A549 treated with AZD9567 at 1 μM for 4 hours (cell line): ENCODE measurements around the gene C5AR1. TPM values are rescaled to one million over a fixed set of nuclear protein-coding genes. Genes with fewer than 3 reads are reported as not detected.

ENCODE experiments used
- total RNA-seq: library from RNA; stranded (reverse); fragments of 200-300 nt; extraction: Qiagen RNA extraction; gene quantifications from 5 replicates; pipeline ENCODE4 v1.2.3, GENCODE V29; 2022; ENCODE audit not compliant: insufficient read depth

Gene C5AR1
- total RNA-seq, result 1.2 to 2.3 TPM (median 1.8 TPM) in 4 of 5 replicates, not detected in the other

DNA sequence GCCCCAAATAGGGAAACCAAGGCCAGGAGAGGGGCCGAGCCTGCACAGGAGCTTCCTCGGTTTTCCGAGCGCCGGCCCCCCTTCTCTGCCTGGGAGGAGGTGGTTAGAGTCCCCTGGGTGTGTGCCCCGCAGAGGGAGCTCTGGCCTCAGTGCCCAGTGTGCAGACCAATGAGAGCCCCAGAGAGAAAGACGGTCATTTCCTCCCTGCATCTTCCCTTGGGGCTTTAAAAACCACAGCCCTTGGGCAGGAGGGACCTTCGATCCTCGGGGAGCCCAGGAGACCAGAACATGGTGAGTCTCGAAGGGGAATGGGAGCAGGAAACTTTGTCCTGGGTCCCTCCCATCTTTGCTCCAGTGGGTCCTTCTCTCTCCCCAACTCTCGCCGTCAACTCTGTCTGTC, at the start of gene C5AR1:
TSS of gene C5AR1 (plus strand) at position 254 of the 400 bp plus-strand sequence. CDS start at position 289, 35 bp downstream.

GRCh38 chr19:47274071-47274890, 35.4 kb upstream of the C5AR1 start, which contains the start of gene INAFM1:
INAFM1 (plus strand) TSS chr19:47274885; CDS start chr19:47274920, 35 bp downstream.

DNA sequence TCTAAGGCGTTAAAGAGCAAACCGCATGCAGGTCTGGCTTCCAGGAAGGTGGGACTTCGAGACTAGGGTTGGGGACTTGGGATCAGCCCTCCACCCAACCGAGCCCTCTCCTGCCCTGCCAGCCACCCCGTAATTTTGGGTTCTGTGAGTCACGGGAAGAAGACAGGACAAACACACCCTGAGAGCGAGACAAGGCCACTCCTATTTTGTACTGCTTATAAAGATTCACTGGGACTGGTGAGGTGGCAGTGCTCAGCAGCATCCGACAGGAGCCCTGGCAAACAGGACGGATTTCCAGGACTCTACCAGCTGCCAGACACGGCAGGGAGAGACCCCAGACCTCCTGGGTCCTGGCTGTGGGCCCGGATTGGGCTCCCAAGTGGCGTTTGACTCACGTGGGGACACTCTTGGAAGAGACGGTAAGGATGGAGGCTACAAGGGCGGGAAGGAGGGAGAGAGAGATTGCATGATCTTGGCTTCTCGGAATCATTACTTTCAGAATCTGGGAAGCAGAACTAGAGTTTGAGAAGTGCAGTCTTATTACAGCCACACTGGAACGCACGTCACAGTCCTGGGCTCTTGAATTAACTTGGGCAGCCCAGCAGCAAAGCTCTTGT, 22.4 kb downstream of the C5AR1 start, which contains the start of gene C5AR2:
TSS of gene C5AR2 (plus strand) at position 245 of the 617 bp plus-strand sequence. CDS start 8,625 bp downstream, outside the sequence.

GRCh38 chr19:47348819-47349795, 39.4 kb downstream of the C5AR1 start, which contains the start of gene DHX34:
DHX34 (plus strand) TSS chr19:47349315; CDS start chr19:47353031, 3,716 bp downstream.

Other genes with a start within 250 kb of the C5AR1 start
- gene ZC3H4, start 196.1 kb upstream of the C5AR1 start, total RNA-seq, result 13.8 to 19.3 TPM (median 16.2 TPM) in 5 replicates
- 203 to 224 TPM (median 211 TPM) in 5 replicates for gene SAE1, start 179.0 kb upstream of the C5AR1 start, total RNA-seq
- 16.6 to 27.8 TPM (median 24.9 TPM) in 5 replicates for gene BBC3, start 78.7 kb upstream of the C5AR1 start, total RNA-seq
- gene CCDC9, start 53.3 kb upstream of the C5AR1 start, total RNA-seq, result 18.6 to 24.0 TPM (median 23.1 TPM) in 5 replicates
- gene INAFM1, start 35.0 kb upstream of the C5AR1 start, total RNA-seq, result 2.3 to 12.2 TPM (median 11.5 TPM) in 5 replicates
- 2.5 to 7.7 TPM (median 6.7 TPM) in 5 replicates for gene C5AR2, start 22.3 kb downstream of the C5AR1 start, total RNA-seq
- gene DHX34, start 39.5 kb downstream of the C5AR1 start, total RNA-seq, result 15.8 to 34.3 TPM (median 33.4 TPM) in 5 replicates
- 18.6 to 40.3 TPM (median 37.5 TPM) in 5 replicates for gene MEIS3, start 109.7 kb downstream of the C5AR1 start, total RNA-seq
- 0.25 to 0.71 TPM (median 0.48 TPM) in 5 replicates for gene SLC8A2, start 162.0 kb downstream of the C5AR1 start, total RNA-seq
- 18.1 to 21.0 TPM (median 19.3 TPM) in 5 replicates for gene KPTN, start 174.4 kb downstream of the C5AR1 start, total RNA-seq
- 89.9 to 113 TPM (median 95.5 TPM) in 5 replicates for gene NAPA, start 205.2 kb downstream of the C5AR1 start, total RNA-seq